H1 (cell line): ENCODE results near the gene NUCB1. TPM values are rescaled to one million over a fixed set of nuclear protein-coding genes. Genes with fewer than 3 reads are reported as not detected.

ENCODE experiments used
- CTCF ChIA-PET: fragments of 300-600 bp; sonication (Branson Sonifier 250); formaldehyde crosslinking; loops from one replicate; lab custom pipeline; 2021; ENCODE audit not compliant: partially characterized antibody; lab: Charles Lee
- POLR2A ChIA-PET: fragments of 300-600 bp; sonication (Branson Sonifier 250); formaldehyde crosslinking; loops from one replicate; lab custom pipeline; 2021; ENCODE audit warnings: inconsistent platforms; ENCODE audit not compliant: partially characterized antibody; lab: Charles Lee
- DNase-seq, 2 experiments: peaks; one replicate each; pipeline versions ENCODE4 v3.0.0 to v3.0.0-alpha.2; 2010 to 2022; ENCODE audit warnings: low spot score in 2 of 2, low read depth in 1 of 2, mixed read lengths in 1 of 2
- FAIRE-seq: peaks from 2 replicates; lab custom pipeline; 2011; peaks lifted over from hg19 to GRCh38; lab: Jason Lieb, UNC
- H2AFZ ChIP-seq: 2 replicates; pipeline ENCODE4 v1.8.1; 2012; ENCODE audit warnings: low read length, inconsistent platforms
- H2AK5ac ChIP-seq: 2 replicates; pipeline ENCODE4 v1.6.1; 2013; ENCODE audit warnings: low read depth, low read length
- H2BK120ac ChIP-seq: replicated peaks from 2 replicates; pipeline ENCODE3; 2013; ENCODE audit warnings: low read depth, low read length, inconsistent platforms
- H2BK12ac ChIP-seq: 2 replicates; pipeline ENCODE4 v1.6.1; 2013; ENCODE audit warnings: low read depth, low read length
- H2BK15ac ChIP-seq: 2 replicates; pipeline ENCODE4 v1.6.1; 2013; ENCODE audit warnings: low read length
- H2BK20ac ChIP-seq: 2 replicates; pipeline ENCODE4 v1.6.1; 2013; ENCODE audit warnings: low read length
- H2BK5ac ChIP-seq: 2 replicates; pipeline ENCODE4 v1.6.1; 2013; ENCODE audit warnings: low read depth, low read length
- H3K14ac ChIP-seq: 2 replicates; pipeline ENCODE4 v1.6.1; 2013; ENCODE audit warnings: inconsistent platforms; ENCODE audit not compliant: insufficient read length
- H3K18ac ChIP-seq: 2 replicates; pipeline ENCODE4 v1.6.1; 2013; ENCODE audit warnings: low read length; ENCODE audit errors: extremely low read depth
- H3K23ac ChIP-seq: 2 replicates; pipeline ENCODE4 v1.6.1; 2013; ENCODE audit warnings: inconsistent platforms; ENCODE audit not compliant: insufficient read length
- H3K23me2 ChIP-seq: 2 replicates; pipeline ENCODE4 v1.6.1; 2013; ENCODE audit warnings: low read depth, low read length
- H3K27ac ChIP-seq: 2 replicates; pipeline ENCODE4 v1.6.1; 2011; ENCODE audit warnings: low read depth, low read length, inconsistent platforms
- H3K27me3 ChIP-seq, 4 experiments: replicated peaks in 1 of 4; 1 replicate in 1 of 4; 2 replicates in 3 of 4; pipeline versions ENCODE4 v1.6.1 to v1.8.1; 2011 to 2013; ENCODE audit warnings: low read length in 3 of 4, mild to moderate bottlenecking in 3 of 4, inconsistent platforms in 2 of 4, mixed read lengths in 2 of 4, moderate library complexity in 1 of 4; ENCODE audit not compliant: control insufficient read depth in 3 of 4, insufficient read depth in 3 of 4; ENCODE audit errors: extremely low read depth in 1 of 4
- H3K36me3 ChIP-seq, 4 experiments: 2 replicates each; pipeline versions ENCODE4 v1.6.1 to v1.8.1; 2011 to 2013; ENCODE audit warnings: mild to moderate bottlenecking in 4 of 4, low read length in 3 of 4, moderate library complexity in 2 of 4, control low read depth in 1 of 4, inconsistent platforms in 1 of 4; ENCODE audit not compliant: insufficient read depth in 4 of 4, control insufficient read depth in 2 of 4
- H3K4ac ChIP-seq: replicated peaks from 2 replicates; pipeline ENCODE3; 2013; ENCODE audit warnings: low read length, low read depth, mixed read lengths, inconsistent platforms; ENCODE audit not compliant: insufficient read length
- H3K4me1 ChIP-seq, 4 experiments: replicated peaks in 1 of 4; 1 replicate in 1 of 4; 2 replicates in 3 of 4; pipeline versions ENCODE4 v1.6.1 to v1.8.1; 2011 to 2013; ENCODE audit warnings: low read length in 3 of 4, inconsistent platforms in 2 of 4, mixed read lengths in 1 of 4; ENCODE audit not compliant: insufficient read depth in 4 of 4, control insufficient read depth in 3 of 4
- H3K4me2 ChIP-seq, 2 experiments: 2 replicates each; pipeline versions ENCODE4 v1.6.1 to v1.8.1; 2011 to 2013; ENCODE audit warnings: low read depth in 2 of 2, low read length in 2 of 2, control low read depth in 1 of 2, inconsistent platforms in 1 of 2, mild to moderate bottlenecking in 1 of 2; ENCODE audit not compliant: insufficient read depth in 1 of 2
- H3K4me3 ChIP-seq, 4 experiments: fragments of 200-600, 300-600 bp in 1 of 4; sonication (generic), shearing (Covaris generic), sonication (Bioruptor Twin) in 1 of 4; 2 replicates each; pipeline versions ENCODE4 v1.5.1 to v1.8.1; 2011 to 2016; ENCODE audit warnings: low read length in 4 of 4, low read depth in 3 of 4, control low read depth in 2 of 4, inconsistent platforms in 2 of 4, mild to moderate bottlenecking in 2 of 4, mixed read lengths in 1 of 4, moderate library complexity in 1 of 4; ENCODE audit not compliant: insufficient read depth in 2 of 4; ENCODE audit errors: extremely low read depth in 1 of 4
- H3K56ac ChIP-seq: replicated peaks from 2 replicates; pipeline ENCODE3; 2013; ENCODE audit warnings: low read depth, mild to moderate bottlenecking, mixed read lengths, low read length, inconsistent platforms; ENCODE audit not compliant: insufficient read length
- H3K79me1 ChIP-seq: 2 replicates; pipeline ENCODE4 v1.6.1; 2013; ENCODE audit warnings: low read depth, low read length, control low read depth
- H3K79me2 ChIP-seq, 2 experiments: 2 replicates each; pipeline versions ENCODE4 v1.6.1 to v1.8.1; 2012 to 2013; ENCODE audit warnings: low read length in 2 of 2, mild to moderate bottlenecking in 2 of 2, inconsistent platforms in 1 of 2; ENCODE audit not compliant: insufficient read depth in 2 of 2, control insufficient read depth in 1 of 2
- H3K9ac ChIP-seq, 4 experiments: replicated peaks in 1 of 4; 1 replicate in 1 of 4; 2 replicates in 3 of 4; pipeline versions ENCODE4 v1.6.1 to v1.8.1; 2011 to 2013; ENCODE audit warnings: low read depth in 3 of 4, low read length in 3 of 4, control low read depth in 2 of 4, mild to moderate bottlenecking in 2 of 4, moderate library complexity in 2 of 4, inconsistent platforms in 1 of 4; ENCODE audit errors: extremely low read depth in 1 of 4
- H3K9me3 ChIP-seq, 2 experiments: 2 replicates each; pipeline versions ENCODE4 v1.6.1 to v1.8.1; 2012 to 2013; ENCODE audit warnings: mild to moderate bottlenecking in 2 of 2, moderate library complexity in 2 of 2, control low read depth in 1 of 2, inconsistent platforms in 1 of 2, low read depth in 1 of 2, low read length in 1 of 2, mixed read lengths in 1 of 2; ENCODE audit not compliant: insufficient read depth in 2 of 2
- H4K20me1 ChIP-seq, 2 experiments: replicated peaks in 1 of 2; 2 replicates each; pipeline versions ENCODE3 to v1.8.1; 2011 to 2013; ENCODE audit warnings: inconsistent platforms in 2 of 2, low read length in 2 of 2, mild to moderate bottlenecking in 1 of 2; ENCODE audit not compliant: insufficient read depth in 2 of 2, control insufficient read depth in 1 of 2
- H4K5ac ChIP-seq: 2 replicates; pipeline ENCODE4 v1.6.1; 2013; ENCODE audit warnings: low read length, low read depth, mixed read lengths, inconsistent platforms; ENCODE audit not compliant: insufficient read length
- H4K8ac ChIP-seq: 2 replicates; pipeline ENCODE4 v1.8.0; 2013; ENCODE audit warnings: mild to moderate bottlenecking, moderate library complexity, low read length, inconsistent platforms; ENCODE audit not compliant: insufficient read depth; ENCODE audit errors: extremely low read depth
- H4K91ac ChIP-seq: replicated peaks from 2 replicates; pipeline ENCODE3; 2013; ENCODE audit warnings: low read length, mixed read lengths, inconsistent platforms; ENCODE audit not compliant: insufficient read length
- BACH1 ChIP-seq: IDR thresholded peaks from 2 replicates; pipeline ENCODE4 v1.6.1; 2012; ENCODE audit warnings: low read length, improper control_type of control experiment
- BRCA1 ChIP-seq: IDR thresholded peaks from 2 replicates; pipeline ENCODE4 v1.6.1; 2012; ENCODE audit warnings: low read depth, low read length, improper control_type of control experiment
- EP300 ChIP-seq, 2 experiments: IDR thresholded peaks; 1 replicate in 1 of 2; 2 replicates in 1 of 2; pipeline ENCODE4 v1.6.1; 2011 to 2012; ENCODE audit warnings: low read depth in 2 of 2, low read length in 2 of 2, mild to moderate bottlenecking in 2 of 2, borderline replicate concordance in 1 of 2, inconsistent platforms in 1 of 2, moderate library complexity in 1 of 2
- FOSL1 ChIP-seq: IDR thresholded peaks from 2 replicates; pipeline ENCODE4 v1.6.1; 2011; ENCODE audit warnings: mild to moderate bottlenecking, low read depth, low read length, moderate library complexity; ENCODE audit not compliant: insufficient read depth
- KDM1A ChIP-seq: fragments of 200-600, 300-600 bp; sonication (generic); IDR thresholded peaks from 2 replicates; pipeline ENCODE4 v1.7.1; 2016; ENCODE audit warnings: mild to moderate bottlenecking, low read length, borderline replicate concordance
- NANOG ChIP-seq: IDR thresholded peaks from 2 replicates; pipeline ENCODE4 v1.6.1; 2011; ENCODE audit warnings: low read length, low read depth, mild to moderate bottlenecking, inconsistent platforms; ENCODE audit not compliant: insufficient read depth, poor library complexity, severe bottlenecking
- POU5F1 ChIP-seq: IDR thresholded peaks from 2 replicates; pipeline ENCODE4 v1.6.1; 2011; ENCODE audit warnings: low read depth, mild to moderate bottlenecking, low read length, moderate library complexity
- SIRT6 ChIP-seq: IDR thresholded peaks from one replicate; pipeline ENCODE4 v1.7.1; 2012; ENCODE audit warnings: low read length, inconsistent platforms
- TCF12 ChIP-seq: IDR thresholded peaks from 2 replicates; pipeline ENCODE4 v1.6.1; 2011; ENCODE audit warnings: low read depth, mild to moderate bottlenecking, low read length
- USF2 ChIP-seq: IDR thresholded peaks from 2 replicates; pipeline ENCODE4 v1.6.1; 2011; ENCODE audit warnings: low read length, improper control_type of control experiment
- WGBS, 2 experiments: shearing (Covaris generic) in 1 of 2; methylation state at CpG; one replicate each; pipeline versions ENCODE4 v1.1.6 to v1.1.7; 2013 to 2015; ENCODE audit warnings: low lambda C conversion rate in 2 of 2, mixed read lengths in 2 of 2, inconsistent platforms in 1 of 2, low coverage in 1 of 2, missing lambda C conversion rate in 1 of 2; ENCODE audit not compliant: insufficient replicate concordance in 2 of 2, insufficient coverage in 1 of 2, insufficient read length in 1 of 2; ENCODE audit errors: extremely low coverage in 1 of 2, missing lambda C conversion rate in 1 of 2; 5-methylcytosine and 5-hydroxymethylcytosine counted together
- polyA plus RNA-seq, 7 experiments: library from polyadenylated mRNA; depleted of rRNA in 3 of 7; stranded (reverse) in 5 of 7; unstranded in 2 of 7; fragments of >200 nt in 5 of 7; fragments of 200-250 nt in 2 of 7; gene quantifications; 1 replicate in 5 of 7; 2 replicates in 1 of 7; 4 replicates in 1 of 7; pipeline versions ENCODE4 v1.2.1 to v1.2.3, GENCODE V29; 2011 to 2013; ENCODE audit warnings: missing spikeins in 2 of 7, mixed read lengths in 2 of 7
- total RNA-seq: library from RNA; stranded (reverse); fragmentation: NEBNext Ultra II Directional; extraction: Animal tissue kit (Norgen Biotek cat#: 25700); gene quantifications from 2 replicates; pipeline ENCODE4 v1.2.1, GENCODE V29; 2021

NUCB1 gene
- total and polyA plus RNA-seq, 2 of the 8 experiments (the other 6 are each of a cell fraction or from before 2014, with no cell fraction given), result 111 to 121 TPM

GRCh38 chr19:48969276-48970138, 69.4 kb downstream of the NUCB1 start:
- no peak overlapping the region for H3K56ac ChIP-seq
- H3K79me2 ChIP-seq, result peaks cover 0 to 13% of the 10 kb centered on the region in 2 experiments; a peak in 2 of 4 replicates
- no peak overlapping the region for H2AFZ ChIP-seq
- no peak overlapping the region for H2BK120ac ChIP-seq
- H4K91ac ChIP-seq, result no peak overlapping the region
- H3K79me1 ChIP-seq, result peaks cover 2% of the 10 kb centered on the region; the same call in 1 of the 2 replicates
- H2BK12ac ChIP-seq, result no peak overlapping the region
- peaks cover 7 to 34% (median 18%) of the 10 kb centered on the region in 4 experiments; a peak in 5 of 8 replicates for H3K36me3 ChIP-seq
- peaks cover 0 to 5% (median 2%) of the 10 kb centered on the region in 4 experiments; a peak in 5 of 7 replicates for H3K4me1 ChIP-seq
- ChIA-PET CTCF (interaction anchor here (0.6 to 3.0 kb wide), 23 partner anchors 7 to 181 kb away, joined by 3 to 18 read pairs (median 8); partner anchors contain the start of genes BAX, DHDH, GYS1 and RUVBL2), POLR2A (interaction anchor here (0.8 to 4.6 kb wide), 10 partner anchors 10 to 144 kb away, joined by 3 to 27 read pairs (median 4); partner anchors contain the start of genes BAX, DHDH, NUCB1 and PPP1R15A)
- DNase-seq, result no peak
- no peak overlapping the region for H3K18ac ChIP-seq
- H3K9me3 ChIP-seq, result no peaks in the 10 kb centered on the region
- H4K20me1 ChIP-seq, result peaks cover 3 to 13% of the 10 kb centered on the region in 2 experiments
- no peak overlapping the region for H4K8ac ChIP-seq
- H2BK20ac ChIP-seq, result no peak overlapping the region
- H3K4me3 ChIP-seq, result no peak overlapping the region
- no peak overlapping the region for H2BK5ac ChIP-seq
- no peak for FAIRE-seq
- H3K9ac ChIP-seq, result no peak overlapping the region
- no peak overlapping the region for H2BK15ac ChIP-seq
- H4K5ac ChIP-seq, result no peak overlapping the region
- no peak overlapping the region for H3K27ac ChIP-seq
- no peak overlapping the region for H3K23ac ChIP-seq
- H3K14ac ChIP-seq, result no peak overlapping the region
- WGBS, 2 experiments, result 94% methylated on average over 33 of the region's 45 CpGs; no CpG with 5 or more reads in 1 of the 2 experiments
- H2AK5ac ChIP-seq, result no peak overlapping the region
- peaks cover 7% of the 10 kb centered on the region; the same call in 1 of the 2 replicates for H3K23me2 ChIP-seq
- H3K4ac ChIP-seq, result no peak overlapping the region
- H3K27me3 ChIP-seq, result no peaks in the 10 kb centered on the region
- H3K4me2 ChIP-seq, result no peak overlapping the region
- TF ChIP-seq USF2 (no peak), BRCA1 (no peak), KDM1A (no peak), EP300 (IDR thresholded peaks at IDR 0.05; ENCODE audit: borderline replicate concordance in 1 of 2, low read depth in 2 of 2, low read length in 2 of 2) (no peak), TCF12 (no peak), SIRT6 (no peak), BACH1 (no peak), POU5F1 (no peak), FOSL1 (no peak), NANOG (no peak)
